B cell (primary cell): ENCODE results near the gene MAPK1. TPM values are rescaled to one million over a fixed set of nuclear protein-coding genes. Genes with fewer than 3 reads are reported as not detected.

Experiments used
- ATAC-seq: fragments of 200-7000 bp; cut with Tn5 transposase; one replicate; pipeline ENCODE4 v1.10.0; 2021; ENCODE audit warnings: low read depth, mild to moderate bottlenecking, moderate number of reproducible peaks, moderate library complexity
- CTCF ChIA-PET: fragments of 350-600 bp; sonication (Branson Sonifier 250); formaldehyde crosslinking; loops from one replicate; lab custom pipeline; 2021; ENCODE audit warnings: antibody characterized with exemption, inconsistent platforms; lab: Charles Lee
- POLR2A ChIA-PET: fragments of 350-600 bp; sonication (Branson Sonifier 250); formaldehyde crosslinking; loops from one replicate; lab custom pipeline; 2021; ENCODE audit warnings: antibody characterized with exemption; lab: Charles Lee
- DNase-seq: peaks from one replicate; pipeline ENCODE4 v3.0.0; 2013
- H2AFZ ChIP-seq: 2 replicates; pipeline ENCODE4 v1.6.1; 2012; ENCODE audit warnings: mild to moderate bottlenecking, low read depth, low read length; ENCODE audit not compliant: insufficient read depth, poor library complexity, severe bottlenecking
- H3K27ac ChIP-seq, 2 donors: 1 replicate in 1 of 2; 2 replicates in 1 of 2; pipeline ENCODE4 v1.5.1; 2012 to 2013; ENCODE audit warnings: low read length in 2 of 2, mild to moderate bottlenecking in 2 of 2, moderate library complexity in 1 of 2
- H3K27me3 ChIP-seq, 4 experiments: fragments of 200-600 bp in 1 of 4; sonication (generic) in 1 of 4; replicated peaks in 1 of 4; 1 replicate in 2 of 4; 2 replicates in 2 of 4; pipeline versions ENCODE4 v1.6.1 to v1.7.0; 2013 to 2016; ENCODE audit warnings: low read length in 3 of 4, mild to moderate bottlenecking in 2 of 4, mixed read lengths in 1 of 4, moderate library complexity in 1 of 4; ENCODE audit not compliant: insufficient read depth in 4 of 4, control insufficient read depth in 3 of 4; ENCODE audit errors: control extremely low read depth in 1 of 4
- H3K36me3 ChIP-seq, 2 experiments: replicated peaks in 1 of 2; 1 replicate in 1 of 2; 2 replicates in 1 of 2; pipeline versions ENCODE4 v1.6.1 to v1.7.1; 2013; ENCODE audit warnings: low read length in 1 of 2; ENCODE audit not compliant: insufficient read depth in 2 of 2, control insufficient read depth in 1 of 2; ENCODE audit errors: control extremely low read depth in 1 of 2, extremely low read depth in 1 of 2
- H3K4me1 ChIP-seq, 2 donors: fragments of 200-600 bp in 1 of 2; sonication (generic) in 1 of 2; 1 replicate in 1 of 2; 2 replicates in 1 of 2; pipeline versions ENCODE4 v1.5.1 to v1.6.1; 2013 to 2017; ENCODE audit warnings: low read length in 2 of 2; ENCODE audit not compliant: control insufficient read depth in 2 of 2, insufficient read depth in 2 of 2
- H3K4me2 ChIP-seq: replicated peaks from 2 replicates; pipeline ENCODE3; 2012; ENCODE audit warnings: mild to moderate bottlenecking, low read depth, low read length; ENCODE audit not compliant: poor library complexity, severe bottlenecking
- H3K4me3 ChIP-seq, 5 experiments: fragments of 200-600 bp in 1 of 5; sonication (generic) in 1 of 5; 1 replicate in 3 of 5; 2 replicates in 2 of 5; pipeline versions ENCODE4 v1.5.1 to v1.7.0; 2011 to 2016; ENCODE audit warnings: low read length in 4 of 5, mild to moderate bottlenecking in 4 of 5, low read depth in 2 of 5, control low read depth in 1 of 5, moderate library complexity in 1 of 5; ENCODE audit not compliant: insufficient read depth in 1 of 5; ENCODE audit errors: control extremely low read depth in 1 of 5, extremely low read depth in 1 of 5
- H3K79me2 ChIP-seq: fragments of 200-600 bp; sonication (generic); one replicate; pipeline ENCODE4 v1.6.0; 2016; ENCODE audit warnings: low read length; ENCODE audit not compliant: control insufficient read depth, insufficient read depth
- H3K9ac ChIP-seq: fragments of 200-600 bp; sonication (generic); 2 replicates; pipeline ENCODE4 v1.6.1; 2017; ENCODE audit warnings: mild to moderate bottlenecking, low read length, moderate library complexity
- H3K9me3 ChIP-seq, 3 donors: one replicate each; pipeline versions ENCODE4 v1.6.1 to v1.7.1; 2013; ENCODE audit warnings: low read length in 2 of 3; ENCODE audit not compliant: control insufficient read depth in 2 of 3, insufficient read depth in 1 of 3; ENCODE audit errors: control extremely low read depth in 1 of 3
- H4K20me1 ChIP-seq: 2 replicates; pipeline ENCODE4 v1.6.0; 2012; ENCODE audit warnings: mild to moderate bottlenecking, low read length; ENCODE audit not compliant: insufficient read depth, control insufficient read depth, poor library complexity, severe bottlenecking
- H3K27ac Mint-ChIP-seq: one replicate; pipeline ENCODE4 v1.8.0; 2021; ENCODE audit warnings: mixed read lengths
- H3K27me3 Mint-ChIP-seq: one replicate; pipeline ENCODE4 v1.8.0; 2021; ENCODE audit warnings: mixed read lengths
- H3K4me1 Mint-ChIP-seq: one replicate; pipeline ENCODE4 v1.8.0; 2021; ENCODE audit warnings: mixed read lengths
- H3K4me3 Mint-ChIP-seq: one replicate; pipeline ENCODE4 v1.8.0; 2021; ENCODE audit warnings: mixed read lengths
- H3K9me3 Mint-ChIP-seq: one replicate; pipeline ENCODE4 v1.8.0; 2022; ENCODE audit warnings: mixed read lengths; ENCODE audit not compliant: insufficient read depth
- CTCF ChIP-seq: fragments of 200-600 bp; IDR thresholded peaks from one replicate; pipeline ENCODE4 v1.8.0; 2022; ENCODE audit warnings: antibody characterized with exemption, mild to moderate bottlenecking
- EZH2 ChIP-seq: IDR thresholded peaks from 2 replicates; pipeline ENCODE4 v1.6.1; 2012; ENCODE audit warnings: borderline replicate concordance, low read depth, mild to moderate bottlenecking, moderate library complexity, low read length; ENCODE audit not compliant: insufficient read depth, poor library complexity, severe bottlenecking
- WGBS: methylation state at CpG from one replicate; pipeline ENCODE4 v1.1.5; 2013; ENCODE audit warnings: missing lambda C conversion rate; ENCODE audit not compliant: insufficient coverage; 5-methylcytosine and 5-hydroxymethylcytosine counted together
- intact Hi-C: fragments of 100-400 bp; cut with micrococcal nuclease; formaldehyde crosslinking; loops from one replicate; pipeline ENCODE4 v1.10.0; 2022
- polyA plus RNA-seq: library from polyadenylated mRNA; depleted of rRNA; stranded (reverse); fragments of >200 nt; gene quantifications from 2 replicates; pipeline ENCODE4 v1.2.3, GENCODE V29; 2012
- total RNA-seq, 2 donors: library from RNA; stranded (reverse); fragments of 120-200 nt in 1 of 2; gene quantifications; 1 replicate in 1 of 2; 2 replicates in 1 of 2; pipeline versions ENCODE4 v1.2.3 to v1.2.4, GENCODE V29; 2013 to 2022

MAPK1 gene
- total and polyA plus RNA-seq, 2 donors (not counting 1 experiment from before 2014, with no cell fraction given): 24.0 to 155 TPM

- Histone ChIP-seq H3K4me3 (no peak overlapping the region), H3K4me1 (no peaks in the 10 kb centered on the region), H3K36me3 (no peaks in the 10 kb centered on the region), H3K27ac (no peak overlapping the region), H2AFZ (no peak overlapping the region), H3K4me2 (no peak overlapping the region), H4K20me1 (no peaks in the 10 kb centered on the region), H3K9me3 (no peaks in the 10 kb centered on the region), H3K9ac (no peak overlapping the region), H3K27me3 (no peaks in the 10 kb centered on the region), H3K79me2 (no peaks in the 10 kb centered on the region)
- POLR2A ChIA-PET: no interaction called here
- no peaks in the 10 kb centered on the region for H3K4me1 Mint-ChIP-seq
- no peaks in the 10 kb centered on the region for H3K27me3 Mint-ChIP-seq
- ATAC-seq: no peak
- no peak for DNase-seq
- no peaks in the 10 kb centered on the region for H3K9me3 Mint-ChIP-seq
- TF ChIP-seq CTCF (no peak), EZH2 (no peak)
- intact Hi-C loops: no loop called here
- no peak overlapping the region for H3K4me3 Mint-ChIP-seq
- CTCF ChIA-PET: no interaction called here
- H3K27ac Mint-ChIP-seq: no peak overlapping the region
- 78% methylated on average over 7 of the region's 12 CpGs for WGBS
Measured at GRCh38 chr22:21902296-21903087, 35.0 kb upstream of the MAPK1 start.

- POLR2A ChIA-PET: interaction anchor here (0.7 kb wide), 1 partner anchor 259 kb away, joined by 5 read pairs; no protein-coding TSS in a partner anchor
- intact Hi-C loops: no loop called here
- no peaks in the 10 kb centered on the region for H4K20me1 ChIP-seq
- no peak overlapping the region for H2AFZ ChIP-seq
- WGBS: no CpG with 5 or more reads among the region's 1 CpG
- DNase-seq (no peak), ATAC-seq (no peak)
- no peaks in the 10 kb centered on the region for H3K27me3 ChIP-seq
- Mint-ChIP-seq H3K4me3 (no peak overlapping the region), H3K27me3 (no peaks in the 10 kb centered on the region), H3K4me1 (no peaks in the 10 kb centered on the region), H3K27ac (no peak overlapping the region), H3K9me3 (no peaks in the 10 kb centered on the region)
- no peak overlapping the region for H3K9ac ChIP-seq
- no peak overlapping the region for H3K4me3 ChIP-seq
- TF ChIP-seq EZH2: no peak
- TF ChIP-seq CTCF: no peak
- H3K79me2 ChIP-seq: no peaks in the 10 kb centered on the region
- H3K36me3 ChIP-seq: no peaks in the 10 kb centered on the region
- H3K9me3 ChIP-seq: no peaks in the 10 kb centered on the region
- CTCF ChIA-PET: interaction anchor here (0.7 kb wide), 1 partner anchor 46 kb away, joined by 4 read pairs; no protein-coding TSS in a partner anchor
- H3K4me1 ChIP-seq: no peaks in the 10 kb centered on the region
- no peak overlapping the region for H3K4me2 ChIP-seq
- H3K27ac ChIP-seq: no peak overlapping the region
Measured at GRCh38 chr22:21898354-21898896, 31.0 kb upstream of the MAPK1 start.
